Activated T-helper 2 cell treated with anti-CD3 and anti-CD28 coated beads, Interferon-gamma antibody, Interleukin-2, Interleukin-4, amounts not matched to agents 10 μg/mL and 5 μg/mL and 100 μg/mL, durations not matched to agents 14 hours and 24 hours and 36 hours (primary cell): ENCODE measurements around the gene RGL2. TPM values are rescaled to one million over a fixed set of nuclear protein-coding genes. Genes with fewer than 3 reads are reported as not detected.
A peak's percentile ranks its signal among the peaks of the same experiment; 100 is the strongest.

Source experiments
- DNase-seq: peaks from one replicate; pipeline ENCODE4 v3.0.0; 2021; ENCODE audit warnings: low spot score
- H3K27ac Mint-ChIP-seq: one replicate; pipeline ENCODE4 v1.8.0; 2021; ENCODE audit warnings: mixed read lengths
- H3K27me3 Mint-ChIP-seq: one replicate; pipeline ENCODE4 v1.8.0; 2021; ENCODE audit warnings: low read depth, mixed read lengths
- H3K36me3 Mint-ChIP-seq: one replicate; pipeline ENCODE4 v1.8.0; 2021; ENCODE audit warnings: low read depth, mixed read lengths
- H3K4me1 Mint-ChIP-seq: one replicate; pipeline ENCODE4 v1.8.0; 2021; ENCODE audit warnings: low read depth, mixed read lengths
- H3K4me3 Mint-ChIP-seq: one replicate; pipeline ENCODE4 v1.8.0; 2021; ENCODE audit warnings: low read depth, mild to moderate bottlenecking, moderate library complexity, mixed read lengths
- H3K9me3 Mint-ChIP-seq: one replicate; pipeline ENCODE4 v1.8.0; 2021; ENCODE audit warnings: mixed read lengths
- intact Hi-C: fragments of 100-400 bp; cut with micrococcal nuclease; formaldehyde crosslinking; loops from one replicate; pipeline ENCODE4 v1.15.1; 2023
- total RNA-seq: library from RNA; stranded (reverse); gene quantifications from 2 replicates; pipeline ENCODE4 v1.2.3, GENCODE V29; 2022

RGL2 gene
- total RNA-seq, 1 donor from 2014 or later, result 32.9 TPM

DNA sequence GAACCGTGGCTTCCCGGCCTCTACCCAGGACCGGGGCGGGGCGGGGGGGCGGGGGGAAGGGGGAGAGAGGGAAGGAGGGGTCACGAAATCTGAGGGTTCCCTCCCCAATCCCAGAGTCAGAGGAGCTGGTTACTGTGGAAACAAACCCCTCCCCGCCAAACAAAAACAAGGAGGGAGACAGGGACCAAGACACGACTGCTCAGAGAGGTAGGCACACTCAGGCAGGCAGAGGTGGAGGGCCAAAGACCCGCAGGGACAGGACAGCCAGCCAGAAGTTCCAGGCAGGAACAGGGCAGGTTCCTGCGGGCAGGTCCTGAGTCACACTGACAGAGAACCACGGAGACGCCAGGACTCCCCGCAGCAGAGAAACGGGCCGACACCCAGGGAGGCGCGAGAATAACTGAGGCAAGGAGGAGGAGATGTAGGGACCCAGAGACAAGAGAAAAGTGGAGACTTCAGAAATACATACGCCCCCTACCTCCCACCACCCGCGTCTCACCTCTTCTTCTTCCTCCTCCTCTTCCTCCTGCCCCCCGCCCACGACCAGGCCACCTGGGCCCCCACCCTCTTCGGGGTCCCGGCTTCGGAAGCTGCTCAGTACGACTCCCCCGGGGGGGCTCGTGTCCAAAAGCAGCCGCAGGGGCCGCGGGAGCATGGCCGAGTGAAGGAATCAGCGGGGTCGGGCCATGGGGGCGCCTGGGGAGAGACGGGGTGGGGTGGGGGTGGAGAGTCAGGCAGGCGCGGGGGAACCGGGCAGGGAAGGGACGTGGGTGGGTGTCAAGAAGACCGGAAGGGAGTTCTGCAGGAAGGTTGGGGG, 578 bp downstream of the RGL2 start:
- intact Hi-C loops, result loop anchor here (2.0 to 5.0 kb wide), 3 partner anchors 21 to 119 kb away; partner anchors contain the start of genes B3GALT4, CUTA and KIFC1
- Mint-ChIP-seq H3K27ac (peak overlapping the region; percentile 99), H3K36me3 (peaks cover 52% of the 10 kb centered on the region), H3K4me3 (peak overlapping the region; percentile 93), H3K9me3 (no peaks in the 10 kb centered on the region), H3K4me1 (peaks cover 18% of the 10 kb centered on the region), H3K27me3 (no peaks in the 10 kb centered on the region)
- DNase-seq, result peak; percentile 74

GRCh38 chr6:33297406-33297955, 1.3 kb downstream of the RGL2 start:
- Mint-ChIP-seq H3K4me1 (peaks cover 18% of the 10 kb centered on the region), H3K9me3 (no peaks in the 10 kb centered on the region), H3K27ac (no peak overlapping the region), H3K36me3 (peaks cover 51% of the 10 kb centered on the region), H3K27me3 (no peaks in the 10 kb centered on the region), H3K4me3 (peak overlapping the region; percentile 47)
- intact Hi-C loops, result loop anchor here (5.0 kb wide), 2 partner anchors 95 to 120 kb away; partner anchors contain the start of genes CUTA and KIFC1
- DNase-seq, result no peak

GRCh38 chr6:33296797-33297405, 1.8 kb downstream of the RGL2 start:
- intact Hi-C loops, result loop anchor here (5.0 kb wide), 2 partner anchors 95 to 120 kb away; partner anchors contain the start of genes CUTA and KIFC1
- no peaks in the 10 kb centered on the region for H3K9me3 Mint-ChIP-seq
- no peak overlapping the region for H3K27ac Mint-ChIP-seq
- H3K36me3 Mint-ChIP-seq, result peaks cover 50% of the 10 kb centered on the region
- DNase-seq, result no peak
- peaks cover 18% of the 10 kb centered on the region for H3K4me1 Mint-ChIP-seq
- H3K4me3 Mint-ChIP-seq, result peak overlapping the region; percentile 47
- H3K27me3 Mint-ChIP-seq, result no peaks in the 10 kb centered on the region

DNA sequence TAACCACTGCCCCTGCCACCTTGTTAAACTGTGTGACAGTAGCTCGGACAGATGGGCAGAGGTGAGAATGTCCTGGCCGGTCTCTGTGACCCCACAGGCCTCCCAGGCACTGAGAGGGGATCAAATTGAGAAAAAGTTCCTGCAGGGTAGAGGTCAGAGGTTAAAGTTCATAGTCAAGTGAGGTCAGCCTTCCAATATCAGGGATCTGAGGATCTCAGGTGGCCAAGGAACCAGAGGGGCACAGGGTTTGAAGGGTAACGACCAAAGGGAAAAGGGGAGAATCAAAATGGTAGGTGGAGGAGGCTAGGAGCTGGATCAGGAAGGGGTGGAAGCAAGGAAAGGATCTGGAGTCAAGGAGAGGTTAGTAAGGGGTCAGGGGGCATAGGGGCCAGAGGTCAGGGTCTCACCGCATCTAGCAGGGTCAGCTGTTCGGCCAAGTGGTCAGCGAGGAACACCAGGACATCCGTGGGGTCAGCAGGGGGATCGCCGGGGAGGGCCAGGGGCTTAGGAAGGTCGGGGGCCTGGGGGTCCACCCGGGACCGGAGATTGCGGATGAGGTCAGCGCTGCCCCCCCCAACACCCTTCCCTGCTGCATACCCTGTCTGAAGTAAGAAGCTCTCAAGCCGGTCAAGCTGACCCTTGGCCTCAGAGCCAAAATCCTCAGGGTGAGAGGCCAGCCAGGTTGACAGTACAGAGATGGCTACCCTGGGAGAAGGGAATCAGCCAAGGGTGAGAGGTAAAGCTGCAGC, 2.9 kb downstream of the RGL2 start:
- no peaks in the 10 kb centered on the region for H3K27me3 Mint-ChIP-seq
- no peak overlapping the region for H3K27ac Mint-ChIP-seq
- H3K4me3 Mint-ChIP-seq, result no peak overlapping the region
- DNase-seq, result no peak
- H3K36me3 Mint-ChIP-seq, result peaks cover 47% of the 10 kb centered on the region
- intact Hi-C loops, result loop anchor here (5.0 kb wide), 2 partner anchors 97 to 122 kb away; partner anchors contain the start of genes CUTA and KIFC1
- H3K9me3 Mint-ChIP-seq, result no peaks in the 10 kb centered on the region
- H3K4me1 Mint-ChIP-seq, result peaks cover 19% of the 10 kb centered on the region

DNA sequence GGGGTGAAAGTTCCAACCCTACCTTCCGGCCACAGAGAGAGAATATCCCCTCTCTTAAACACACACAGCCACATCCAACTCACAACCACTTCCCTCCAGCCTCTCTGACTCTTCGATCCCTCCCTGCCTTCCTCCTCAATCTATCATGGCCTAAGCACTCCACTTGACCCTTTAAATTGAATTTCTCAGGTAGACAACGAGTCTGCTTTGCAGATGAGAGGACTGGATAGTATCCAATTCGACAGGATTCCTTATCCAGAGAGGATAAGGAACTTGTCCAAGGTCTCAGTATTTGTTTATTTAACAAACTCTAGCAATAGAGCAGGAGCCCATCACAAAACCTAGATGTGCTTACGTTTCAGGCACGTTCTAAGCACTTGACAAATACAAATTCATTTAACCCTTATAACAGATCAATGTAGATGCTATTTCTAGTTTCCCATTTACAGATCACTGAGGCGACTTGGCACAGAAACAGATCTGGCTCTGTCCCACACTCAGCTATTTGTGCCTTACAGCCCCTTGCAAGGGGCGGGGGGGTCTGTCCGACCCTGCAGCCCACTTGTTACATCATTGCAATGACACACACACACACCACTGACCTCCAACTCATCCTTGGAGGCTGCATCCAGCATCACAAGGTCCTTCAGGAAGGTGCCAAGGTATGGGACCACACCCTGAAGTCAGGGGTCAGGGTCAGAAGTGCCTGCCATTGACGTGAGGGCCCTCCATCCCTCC, 4.5 kb downstream of the RGL2 start:
- Mint-ChIP-seq H3K36me3 (peaks cover 40% of the 10 kb centered on the region), H3K9me3 (no peaks in the 10 kb centered on the region), H3K27me3 (no peaks in the 10 kb centered on the region), H3K27ac (no peak overlapping the region), H3K4me1 (peaks cover 16% of the 10 kb centered on the region), H3K4me3 (no peak overlapping the region)
- no peak for DNase-seq
- intact Hi-C loops, result no loop called here

GRCh38 chr6:33292996-33293682, 5.6 kb downstream of the RGL2 start:
- Mint-ChIP-seq H3K27me3 (no peaks in the 10 kb centered on the region), H3K4me1 (peaks cover 16% of the 10 kb centered on the region), H3K9me3 (no peaks in the 10 kb centered on the region), H3K27ac (no peak overlapping the region), H3K36me3 (peaks cover 43% of the 10 kb centered on the region), H3K4me3 (no peak overlapping the region)
- intact Hi-C loops, result no loop called here
- no peak for DNase-seq

DNA sequence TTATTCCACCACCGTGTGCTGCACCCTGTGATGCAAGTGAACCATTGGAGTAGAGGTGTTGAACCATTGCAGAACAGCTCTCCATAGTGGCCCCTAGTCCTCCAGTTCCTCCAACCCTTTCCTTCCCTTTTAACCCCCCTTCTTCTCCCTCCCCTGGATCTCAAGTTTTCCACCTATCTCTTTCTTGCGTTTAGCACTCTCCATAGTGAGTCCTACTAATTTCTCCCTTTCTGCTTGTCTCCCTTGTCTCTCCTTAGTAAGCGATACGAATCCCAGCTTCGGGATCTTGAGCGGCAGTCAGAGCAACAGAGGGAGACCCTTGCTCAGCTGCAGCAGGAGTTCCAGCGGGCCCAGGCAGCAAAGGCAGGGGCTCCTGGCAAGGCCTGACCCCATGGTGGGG, 8.3 kb downstream of the RGL2 start:
- Mint-ChIP-seq H3K4me3 (peak overlapping the region; percentile 98), H3K27ac (peak overlapping the region; percentile 2), H3K27me3 (no peaks in the 10 kb centered on the region), H3K4me1 (peaks cover 25% of the 10 kb centered on the region), H3K9me3 (no peaks in the 10 kb centered on the region), H3K36me3 (peaks cover 53% of the 10 kb centered on the region)
- DNase-seq, result no peak
- intact Hi-C loops, result no loop called here

DNA sequence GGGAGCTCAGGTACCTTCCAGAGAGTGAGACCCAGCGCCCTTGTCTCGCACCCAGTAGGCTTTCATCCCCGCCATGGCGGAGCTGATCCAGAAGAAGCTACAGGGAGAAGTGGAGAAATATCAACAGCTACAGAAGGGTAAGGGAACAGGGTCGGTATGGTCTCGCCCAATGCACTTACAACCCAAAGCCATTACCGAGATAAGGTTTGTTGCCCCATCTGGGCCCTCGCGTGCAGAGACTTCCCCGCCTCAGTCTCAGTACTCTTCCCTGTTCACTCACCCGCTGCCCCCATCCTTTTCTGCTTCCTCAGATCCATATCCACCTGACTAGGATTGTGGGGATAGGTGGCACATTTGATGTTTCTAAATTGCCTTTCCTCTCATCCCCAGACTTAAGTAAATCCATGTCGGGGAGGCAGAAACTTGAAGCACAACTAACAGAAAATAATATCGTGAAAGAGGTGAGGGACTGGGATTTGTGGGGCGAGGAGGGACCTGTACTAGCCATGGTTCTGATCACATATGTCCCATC, 8.9 kb downstream of the RGL2 start:
- peak overlapping the region; percentile 98 for H3K4me3 Mint-ChIP-seq
- H3K4me1 Mint-ChIP-seq, result peaks cover 25% of the 10 kb centered on the region
- DNase-seq, result no peak
- no peaks in the 10 kb centered on the region for H3K9me3 Mint-ChIP-seq
- no peaks in the 10 kb centered on the region for H3K27me3 Mint-ChIP-seq
- H3K27ac Mint-ChIP-seq, result peak overlapping the region; percentile 88
- H3K36me3 Mint-ChIP-seq, result peaks cover 52% of the 10 kb centered on the region
- intact Hi-C loops, result loop anchor here (1.0 kb wide), 3 partner anchors 9 to 19 kb away; partner anchors contain the start of genes B3GALT4 and VPS52

DNA sequence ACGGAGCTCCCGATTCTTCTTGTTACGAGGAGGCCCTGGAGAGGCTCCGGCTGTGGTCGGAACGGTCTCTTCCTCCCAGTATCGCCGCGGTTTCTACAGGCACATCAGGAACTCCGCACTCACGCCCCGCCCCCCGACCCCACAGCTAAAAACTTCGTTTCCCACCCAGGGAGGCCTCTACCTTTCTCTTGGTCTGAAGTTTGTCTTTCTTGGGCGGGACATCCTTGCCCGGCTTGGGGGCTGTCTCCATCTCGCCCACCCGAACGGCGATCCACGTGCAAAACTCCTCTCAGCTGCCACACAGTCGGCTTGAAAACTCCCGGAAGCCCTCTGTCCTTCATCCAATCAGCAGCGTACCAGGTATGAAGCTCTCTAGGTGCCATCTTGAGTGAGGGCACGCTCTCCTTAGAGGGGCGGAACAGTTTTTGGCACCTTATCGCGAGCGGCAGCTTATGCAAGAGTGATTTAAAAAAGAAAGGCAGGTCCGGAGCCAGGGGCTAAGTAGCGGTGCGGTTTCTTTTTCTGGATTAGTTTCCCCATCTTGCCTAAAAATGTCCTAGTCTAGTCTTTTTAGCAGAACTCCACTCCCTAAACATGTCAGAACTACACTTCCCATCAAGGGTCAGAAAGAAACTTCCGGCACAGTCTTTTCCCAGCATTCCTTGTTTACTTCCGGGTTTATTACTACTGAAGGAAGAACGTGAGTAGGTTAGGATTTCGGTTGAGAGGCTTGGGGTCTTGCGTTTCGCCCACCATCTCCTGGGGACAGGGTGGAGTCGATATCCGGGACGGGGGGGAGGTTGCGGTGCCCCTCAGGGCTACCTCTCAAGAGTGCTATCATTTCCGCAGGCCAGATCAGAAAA, 9.6 kb downstream of the RGL2 start, which contains the start of the genes PFDN6 and WDR46:
TSS of gene PFDN6 (plus strand) at position 681 of the 863 bp plus-strand sequence. CDS start 256 bp downstream, outside the sequence.
TSS of gene WDR46 (minus strand) at position 319 of the 863 bp plus-strand sequence. CDS start at position 250, 69 bp downstream.
- Mint-ChIP-seq H3K4me3 (peak within 1 kb of the TSS; percentile 98), H3K27me3 (no peaks in the 10 kb centered on the region), H3K9me3 (no peaks in the 10 kb centered on the region), H3K36me3 (peaks cover 55% of the 10 kb centered on the region), H3K4me1 (peaks cover 25% of the 10 kb centered on the region), H3K27ac (peak within 1 kb of the TSS; percentile 88)
- DNase-seq, result peak; percentile 83
- intact Hi-C loops, result loop anchor here (1.0 kb wide), 3 partner anchors 10 to 18 kb away; partner anchors contain the start of genes B3GALT4 and VPS52

GRCh38 chr6:33288141-33288920, 10.4 kb downstream of the RGL2 start:
- H3K27me3 Mint-ChIP-seq, result no peaks in the 10 kb centered on the region
- peaks cover 53% of the 10 kb centered on the region for H3K36me3 Mint-ChIP-seq
- H3K27ac Mint-ChIP-seq, result peak overlapping the region; percentile 20
- DNase-seq, result no peak
- H3K4me1 Mint-ChIP-seq, result peaks cover 25% of the 10 kb centered on the region
- H3K4me3 Mint-ChIP-seq, result peak overlapping the region; percentile 98
- intact Hi-C loops, result no loop called here
- no peaks in the 10 kb centered on the region for H3K9me3 Mint-ChIP-seq
